ENCODE data around the gene BNC2. TPM values are rescaled to one million over a fixed set of nuclear protein-coding genes. Genes with fewer than 3 reads are reported as not detected.

BNC2 gene
- total RNA-seq, 1 donor from 2014 or later, result 2.9 TPM

GRCh38 chr9:16364347-16364746 is 506.1 kb downstream of the BNC2 start:
- H3K4me3 ChIP-seq (ENCODE audit: low read depth, low read length), result no peak overlapping the region
- TF ChIP-seq CTCF (conservative IDR thresholded peaks at IDR 0.05; ENCODE audit: low read depth, low read length), result no peak
- DNase-seq (ENCODE audit: low read depth), result no peak

- H3K4me3 ChIP-seq (ENCODE audit: low read depth, low read length), result no peak overlapping the region
- TF ChIP-seq CTCF (conservative IDR thresholded peaks at IDR 0.05; ENCODE audit: low read depth, low read length), result no peak
- DNase-seq (ENCODE audit: low read depth), result no peak
Measured at GRCh38 chr9:16363916-16364315, 506.6 kb downstream of the BNC2 start.

- no peak for TF ChIP-seq CTCF (conservative IDR thresholded peaks at IDR 0.05; ENCODE audit: low read depth, low read length)
- DNase-seq (ENCODE audit: low read depth), result no peak
Measured at GRCh38 chr9:16363073-16363781, 507.2 kb downstream of the BNC2 start.

GRCh38 chr9:16361939-16362338 is 508.5 kb downstream of the BNC2 start:
- H3K4me3 ChIP-seq (ENCODE audit: low read depth, low read length), result no peak overlapping the region
- no peak for DNase-seq (ENCODE audit: low read depth)
- no peak for TF ChIP-seq CTCF (conservative IDR thresholded peaks at IDR 0.05; ENCODE audit: low read depth, low read length)

More at GRCh38 chr9:16363073-16363781, 507.2 kb downstream of the BNC2 start:
- no peak overlapping the region for H3K4me3 ChIP-seq (ENCODE audit: low read depth, low read length)

- H3K4me3 ChIP-seq (ENCODE audit: low read depth, low read length), result no peak overlapping the region
Measured at GRCh38 chr9:16361118-16361517, 509.4 kb downstream of the BNC2 start.

GRCh38 chr9:16360247-16360646 is 510.2 kb downstream of the BNC2 start:
- no peak overlapping the region for H3K4me3 ChIP-seq (ENCODE audit: low read depth, low read length)
- TF ChIP-seq CTCF (conservative IDR thresholded peaks at IDR 0.05; ENCODE audit: low read depth, low read length), result no peak
- no peak for DNase-seq (ENCODE audit: low read depth)

More at GRCh38 chr9:16361118-16361517, 509.4 kb downstream of the BNC2 start:
- no peak for DNase-seq (ENCODE audit: low read depth)
- TF ChIP-seq CTCF (conservative IDR thresholded peaks at IDR 0.05; ENCODE audit: low read depth, low read length), result no peak

Measured in epithelial cell of proximal tubule (primary cell).